ENCODE results near the gene MRPS5.

The MRPS5 gene

GRCh38 chr2:95069465-95069864 lies 52.1 kb downstream of the MRPS5 start:
- H3K9me3 ChIP-seq (ENCODE audit: low read length) = no peaks in the 10 kb centered on the region
- H3K36me3 ChIP-seq (ENCODE audit: insufficient read depth, low read length) = no peaks in the 10 kb centered on the region
- no peak overlapping the region for H3K9ac ChIP-seq (ENCODE audit: low read length)
- no peak overlapping the region for H3K27ac ChIP-seq (ENCODE audit: low read depth, low read length, poor library complexity, severe bottlenecking)
- no peaks in the 10 kb centered on the region for H3K79me2 ChIP-seq (ENCODE audit: insufficient read depth, low read length)
- TF ChIP-seq CTCF (IDR thresholded peaks at IDR 0.05; ENCODE audit: low read length) (no peak), EZH2 (IDR thresholded peaks at IDR 0.05; ENCODE audit: borderline replicate concordance, low read length) (no peak)
- no peaks in the 10 kb centered on the region for H3K9me2 ChIP-seq (ENCODE audit: low read depth, low read length)
- no peaks in the 10 kb centered on the region for H3F3A ChIP-seq (ENCODE audit: insufficient read depth, low read length)
- no peak overlapping the region for H3K4me3 ChIP-seq (ENCODE audit: low read depth, low read length, poor library complexity, severe bottlenecking)
- H4K20me1 ChIP-seq (ENCODE audit: insufficient read depth, low read length) = no peaks in the 10 kb centered on the region; the same call in 1 of the 2 replicates
- H3K4me1 ChIP-seq (ENCODE audit: insufficient read depth, low read length, severe bottlenecking) = no peaks in the 10 kb centered on the region
- no peak overlapping the region for H3K4me2 ChIP-seq (ENCODE audit: low read length)
- no peak overlapping the region for H2AFZ ChIP-seq (ENCODE audit: low read length)
- H3K27me3 ChIP-seq (ENCODE audit: insufficient read depth, low read length) = no peaks in the 10 kb centered on the region

GRCh38 chr2:95068256-95068655 lies 53.4 kb downstream of the MRPS5 start:
- H3F3A ChIP-seq (ENCODE audit: insufficient read depth, low read length) = no peaks in the 10 kb centered on the region
- H3K9me2 ChIP-seq (ENCODE audit: low read depth, low read length) = no peaks in the 10 kb centered on the region
- no peaks in the 10 kb centered on the region for H3K79me2 ChIP-seq (ENCODE audit: insufficient read depth, low read length)
- no peak overlapping the region for H3K27ac ChIP-seq (ENCODE audit: low read depth, low read length, poor library complexity, severe bottlenecking)
- H3K9ac ChIP-seq (ENCODE audit: low read length) = no peak overlapping the region
- no peaks in the 10 kb centered on the region for H3K36me3 ChIP-seq (ENCODE audit: insufficient read depth, low read length)
- H4K20me1 ChIP-seq (ENCODE audit: insufficient read depth, low read length) = no peaks in the 10 kb centered on the region; the same call in 1 of the 2 replicates
- no peak overlapping the region for H3K4me3 ChIP-seq (ENCODE audit: low read depth, low read length, poor library complexity, severe bottlenecking)
- H3K27me3 ChIP-seq (ENCODE audit: insufficient read depth, low read length) = no peaks in the 10 kb centered on the region
- no peak overlapping the region for H3K4me2 ChIP-seq (ENCODE audit: low read length)
- no peaks in the 10 kb centered on the region for H3K9me3 ChIP-seq (ENCODE audit: low read length)
- no peaks in the 10 kb centered on the region for H3K4me1 ChIP-seq (ENCODE audit: insufficient read depth, low read length, severe bottlenecking)
- no peak overlapping the region for H2AFZ ChIP-seq (ENCODE audit: low read length)
- no peak for TF ChIP-seq EZH2 (IDR thresholded peaks at IDR 0.05; ENCODE audit: borderline replicate concordance, low read length)

GRCh38 chr2:95063086-95063958 lies 58.3 kb downstream of the MRPS5 start:
- no peaks in the 10 kb centered on the region for H3K4me1 ChIP-seq (ENCODE audit: insufficient read depth, low read length, severe bottlenecking)
- no peak overlapping the region for H3K9ac ChIP-seq (ENCODE audit: low read length)
- H3K27me3 ChIP-seq (ENCODE audit: insufficient read depth, low read length) = no peaks in the 10 kb centered on the region
- H3K9me3 ChIP-seq (ENCODE audit: low read length) = no peaks in the 10 kb centered on the region
- H3K27ac ChIP-seq (ENCODE audit: low read depth, low read length, poor library complexity, severe bottlenecking) = no peak overlapping the region
- TF ChIP-seq CTCF (IDR thresholded peaks at IDR 0.05; ENCODE audit: low read length) (no peak), EZH2 (IDR thresholded peaks at IDR 0.05; ENCODE audit: borderline replicate concordance, low read length) (no peak)
- H3K79me2 ChIP-seq (ENCODE audit: insufficient read depth, low read length) = no peaks in the 10 kb centered on the region
- no peaks in the 10 kb centered on the region for H3F3A ChIP-seq (ENCODE audit: insufficient read depth, low read length)
- no peak overlapping the region for H2AFZ ChIP-seq (ENCODE audit: low read length)
- H3K9me2 ChIP-seq (ENCODE audit: low read depth, low read length) = no peaks in the 10 kb centered on the region
- no peak overlapping the region for H3K4me3 ChIP-seq (ENCODE audit: low read depth, low read length, poor library complexity, severe bottlenecking)
- H3K36me3 ChIP-seq (ENCODE audit: insufficient read depth, low read length) = no peaks in the 10 kb centered on the region
- no peaks in the 10 kb centered on the region; the same call in 1 of the 2 replicates for H4K20me1 ChIP-seq (ENCODE audit: insufficient read depth, low read length)
- no peak overlapping the region for H3K4me2 ChIP-seq (ENCODE audit: low read length)
